Osteoblast (primary cell): ENCODE measurements around the gene ADAP1. TPM values are rescaled to one million over a fixed set of nuclear protein-coding genes. Genes with fewer than 3 reads are reported as not detected.

Source experiments
- DNase-seq: peaks from one replicate; pipeline ENCODE4 v3.0.0; 2011; ENCODE audit warnings: low spot score, mixed read lengths; ENCODE audit not compliant: insufficient read length; ENCODE audit errors: missing footprints
- H2AFZ ChIP-seq: 2 replicates; pipeline ENCODE4 v1.6.0; 2011; ENCODE audit warnings: mild to moderate bottlenecking, low read length
- H3K27ac ChIP-seq: 2 replicates; pipeline ENCODE4 v1.5.1; 2011; ENCODE audit warnings: mild to moderate bottlenecking, low read depth, low read length, moderate library complexity
- H3K27me3 ChIP-seq: 2 replicates; pipeline ENCODE4 v1.6.0; 2012; ENCODE audit warnings: mild to moderate bottlenecking, control low read depth, inconsistent platforms, low read length, moderate library complexity; ENCODE audit not compliant: insufficient read depth
- H3K36me3 ChIP-seq: 2 replicates; pipeline ENCODE4 v1.5.1; 2011; ENCODE audit warnings: mild to moderate bottlenecking, low read length, control low read depth, moderate library complexity; ENCODE audit not compliant: insufficient read depth
- H3K4me1 ChIP-seq: 2 replicates; pipeline ENCODE4 v1.5.1; 2011; ENCODE audit warnings: mild to moderate bottlenecking, low read length, control low read depth, moderate library complexity; ENCODE audit not compliant: insufficient read depth
- H3K4me2 ChIP-seq: 2 replicates; pipeline ENCODE4 v1.6.0; 2011; ENCODE audit warnings: mild to moderate bottlenecking, low read length; ENCODE audit not compliant: insufficient read depth
- H3K4me3 ChIP-seq: fragments of 200-600 bp; sonication (generic); 3 replicates; pipeline ENCODE4 v1.5.1; 2012; ENCODE audit warnings: mild to moderate bottlenecking, low read length, inconsistent platforms; ENCODE audit not compliant: insufficient read depth
- H3K79me2 ChIP-seq: 2 replicates; pipeline ENCODE4 v1.6.0; 2012; ENCODE audit warnings: mild to moderate bottlenecking, low read length, control low read depth, inconsistent platforms; ENCODE audit not compliant: insufficient read depth
- H3K9me3 ChIP-seq: 2 replicates; pipeline ENCODE4 v1.5.1; 2011; ENCODE audit warnings: low read depth, low read length, control low read depth
- H4K20me1 ChIP-seq: 2 replicates; pipeline ENCODE4 v1.6.0; 2012; ENCODE audit warnings: mild to moderate bottlenecking, low read length, control low read depth; ENCODE audit not compliant: insufficient read depth
- total RNA-seq: library from RNA; depleted of rRNA; stranded (reverse); fragments of >200 nt; gene quantifications from 2 replicates; pipeline ENCODE4 v1.2.3, GENCODE V29; 2012
- TF ChIP-seq, protein P1 (sequence below): IDR thresholded peaks from 2 replicates; pipeline ENCODE4 v1.5.1; 2011; ENCODE audit warnings: mild to moderate bottlenecking, low read depth, low read length, moderate library complexity; ENCODE audit errors: extremely low read depth

ADAP1 gene
- total RNA-seq, 1 donor: 2.2 TPM

DNA sequence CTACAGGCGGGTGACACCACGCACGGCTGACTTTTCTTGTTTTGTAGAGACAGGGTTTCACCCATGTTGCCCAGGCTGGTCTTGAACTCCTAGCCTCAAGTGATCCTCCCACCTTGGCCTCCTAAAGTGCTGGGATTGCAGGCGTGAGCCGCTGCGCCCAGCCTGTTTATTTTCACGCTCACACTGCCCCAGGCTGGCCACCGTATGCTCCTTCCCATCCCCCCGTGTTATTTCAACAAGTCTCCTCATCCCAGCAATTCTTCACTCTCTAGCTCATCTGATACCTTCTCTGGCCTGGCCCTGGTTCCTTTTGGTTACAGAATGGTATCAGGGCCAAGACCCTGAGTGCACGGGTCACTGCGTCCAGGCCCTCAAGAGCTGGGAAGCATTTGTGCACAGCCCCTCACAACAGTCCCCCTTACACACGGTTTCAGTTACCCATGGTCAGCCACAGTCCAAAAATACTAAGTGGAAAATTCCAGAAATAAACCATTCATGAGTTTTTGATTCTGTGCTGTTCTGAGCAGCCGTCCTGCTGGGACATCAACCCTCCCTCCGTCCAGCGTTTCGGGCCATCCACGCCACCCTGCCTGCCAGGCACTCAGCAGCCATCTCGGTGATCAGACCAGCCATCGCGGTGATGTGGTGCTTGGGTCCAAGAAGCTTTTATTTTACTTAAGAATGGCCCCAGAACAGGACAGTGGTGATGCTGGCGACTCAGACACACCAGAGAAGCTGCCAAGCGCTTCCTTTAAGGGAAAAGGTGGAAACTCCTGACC, 12.0 kb upstream of the ADAP1 start:
- H3K27ac ChIP-seq: no peak overlapping the region
- peaks cover 38% of the 10 kb centered on the region for H3K36me3 ChIP-seq
- peaks cover 48% of the 10 kb centered on the region for H4K20me1 ChIP-seq
- DNase-seq: peak; percentile 58
- TF ChIP-seq, protein P1, sequence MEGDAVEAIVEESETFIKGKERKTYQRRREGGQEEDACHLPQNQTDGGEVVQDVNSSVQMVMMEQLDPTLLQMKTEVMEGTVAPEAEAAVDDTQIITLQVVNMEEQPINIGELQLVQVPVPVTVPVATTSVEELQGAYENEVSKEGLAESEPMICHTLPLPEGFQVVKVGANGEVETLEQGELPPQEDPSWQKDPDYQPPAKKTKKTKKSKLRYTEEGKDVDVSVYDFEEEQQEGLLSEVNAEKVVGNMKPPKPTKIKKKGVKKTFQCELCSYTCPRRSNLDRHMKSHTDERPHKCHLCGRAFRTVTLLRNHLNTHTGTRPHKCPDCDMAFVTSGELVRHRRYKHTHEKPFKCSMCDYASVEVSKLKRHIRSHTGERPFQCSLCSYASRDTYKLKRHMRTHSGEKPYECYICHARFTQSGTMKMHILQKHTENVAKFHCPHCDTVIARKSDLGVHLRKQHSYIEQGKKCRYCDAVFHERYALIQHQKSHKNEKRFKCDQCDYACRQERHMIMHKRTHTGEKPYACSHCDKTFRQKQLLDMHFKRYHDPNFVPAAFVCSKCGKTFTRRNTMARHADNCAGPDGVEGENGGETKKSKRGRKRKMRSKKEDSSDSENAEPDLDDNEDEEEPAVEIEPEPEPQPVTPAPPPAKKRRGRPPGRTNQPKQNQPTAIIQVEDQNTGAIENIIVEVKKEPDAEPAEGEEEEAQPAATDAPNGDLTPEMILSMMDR: no peak
- H2AFZ ChIP-seq: no peak overlapping the region
- H3K4me1 ChIP-seq: peaks cover 5% of the 10 kb centered on the region
- peaks cover 16% of the 10 kb centered on the region for H3K79me2 ChIP-seq
- no peak overlapping the region for H3K4me3 ChIP-seq
- no peak overlapping the region for H3K4me2 ChIP-seq
- no peaks in the 10 kb centered on the region for H3K9me3 ChIP-seq
- H3K27me3 ChIP-seq: peaks cover 19% of the 10 kb centered on the region

DNA sequence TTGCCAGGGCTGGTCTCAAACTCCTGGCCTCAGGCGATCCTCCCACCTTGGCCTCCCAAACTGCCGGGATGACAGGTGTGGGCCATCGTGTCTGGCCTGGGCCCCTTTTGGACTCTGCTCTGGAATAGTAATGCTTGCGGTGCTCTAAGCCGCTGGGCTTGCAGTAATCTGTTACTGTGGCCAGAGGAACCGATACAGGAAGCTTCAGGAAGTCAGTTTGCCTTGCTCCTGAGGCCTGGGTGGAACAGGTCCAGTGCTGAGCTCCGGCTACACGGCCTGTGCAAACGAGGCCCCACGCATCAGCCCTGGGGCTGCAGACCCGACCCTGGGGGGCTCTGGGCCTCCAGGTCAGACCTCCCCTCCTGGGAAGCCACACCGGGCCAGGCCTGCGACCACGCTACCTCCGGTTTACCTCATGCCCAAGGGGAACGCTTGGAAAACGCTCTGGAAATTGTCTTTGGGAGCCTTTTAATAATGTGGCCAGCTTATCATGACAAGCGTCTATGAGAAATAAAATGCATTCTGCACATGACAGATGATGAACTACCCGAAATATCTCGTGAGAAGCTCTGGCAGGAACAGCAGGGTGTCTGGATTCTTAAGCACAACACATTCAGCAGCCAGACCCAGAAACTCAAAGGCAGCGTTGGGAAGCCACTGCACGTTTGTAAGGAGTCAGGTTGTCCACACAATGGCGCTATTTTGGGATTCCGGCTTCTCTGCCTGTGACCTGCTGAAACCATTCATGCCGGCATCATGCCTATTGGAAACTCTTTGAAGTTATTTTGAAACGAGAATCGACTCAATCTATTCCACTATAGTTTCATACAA, 10.1 kb upstream of the ADAP1 start:
- H3K9me3 ChIP-seq: no peaks in the 10 kb centered on the region
- H3K4me2 ChIP-seq: no peak overlapping the region
- no peak overlapping the region for H3K4me3 ChIP-seq
- H2AFZ ChIP-seq: no peak overlapping the region
- peaks cover 27% of the 10 kb centered on the region for H3K36me3 ChIP-seq
- H3K4me1 ChIP-seq: peaks cover 5% of the 10 kb centered on the region
- peak; percentile 93 for DNase-seq
- H3K27ac ChIP-seq: no peak overlapping the region
- H4K20me1 ChIP-seq: peaks cover 37% of the 10 kb centered on the region
- H3K27me3 ChIP-seq: peaks cover 22% of the 10 kb centered on the region
- peaks cover 3% of the 10 kb centered on the region for H3K79me2 ChIP-seq
- TF ChIP-seq, protein P1: peak; percentile 54

DNA sequence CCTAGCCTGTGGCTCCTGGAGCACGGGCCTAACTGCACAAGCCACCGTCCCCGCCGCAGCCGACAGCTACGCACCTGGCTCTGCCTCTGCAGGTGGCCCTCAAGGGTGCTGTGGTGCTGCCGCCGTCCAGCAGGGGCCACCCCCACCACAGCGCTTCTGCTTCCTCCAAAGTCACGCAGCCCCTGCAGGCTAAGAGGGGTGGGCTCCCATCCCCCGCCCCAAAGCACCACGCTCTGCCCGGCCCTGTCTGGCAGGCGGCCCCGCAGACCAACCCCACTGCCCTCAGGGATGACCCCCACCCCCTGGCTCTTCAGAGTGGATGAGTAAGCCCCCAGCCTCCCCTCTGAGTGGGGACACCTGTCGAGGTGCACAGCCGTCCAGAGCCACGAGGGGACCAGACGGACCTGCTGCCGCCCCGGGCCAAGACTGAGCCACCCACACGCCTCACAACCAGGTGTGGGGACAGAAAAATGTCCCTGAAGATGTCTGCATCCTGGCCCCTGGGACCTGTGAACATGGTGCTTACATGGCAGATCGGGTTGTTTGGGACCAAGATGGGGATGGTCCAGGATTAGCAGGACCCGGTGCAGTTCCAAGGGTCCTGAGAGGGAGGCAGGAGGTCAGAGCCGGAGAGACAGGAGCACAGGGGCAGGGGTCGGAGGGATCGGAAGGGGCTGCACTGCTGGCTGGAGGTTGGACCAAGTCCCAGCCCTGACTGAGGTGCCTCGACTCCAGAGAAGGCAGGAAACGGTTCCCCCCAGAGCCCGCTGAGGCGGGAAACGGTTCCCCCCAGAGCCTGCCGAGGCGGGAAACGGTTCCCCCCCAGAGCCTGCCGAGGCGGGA, 9.0 kb upstream of the ADAP1 start:
- Histone ChIP-seq H4K20me1 (peaks cover 27% of the 10 kb centered on the region), H3K36me3 (peaks cover 15% of the 10 kb centered on the region), H3K4me1 (peaks cover 5% of the 10 kb centered on the region), H3K79me2 (no peaks in the 10 kb centered on the region), H3K9me3 (no peaks in the 10 kb centered on the region), H3K4me3 (no peak overlapping the region), H2AFZ (no peak overlapping the region), H3K27ac (no peak overlapping the region), H3K4me2 (no peak overlapping the region), H3K27me3 (peaks cover 33% of the 10 kb centered on the region)
- TF ChIP-seq, protein P1: no peak
- peak; percentile 79 for DNase-seq
